Measurements from ENCODE around the gene TESMIN.

GRCh38 chr11:68721075-68721474 is 30.2 kb downstream of the TESMIN start:
- TF ChIP-seq, protein P1, sequence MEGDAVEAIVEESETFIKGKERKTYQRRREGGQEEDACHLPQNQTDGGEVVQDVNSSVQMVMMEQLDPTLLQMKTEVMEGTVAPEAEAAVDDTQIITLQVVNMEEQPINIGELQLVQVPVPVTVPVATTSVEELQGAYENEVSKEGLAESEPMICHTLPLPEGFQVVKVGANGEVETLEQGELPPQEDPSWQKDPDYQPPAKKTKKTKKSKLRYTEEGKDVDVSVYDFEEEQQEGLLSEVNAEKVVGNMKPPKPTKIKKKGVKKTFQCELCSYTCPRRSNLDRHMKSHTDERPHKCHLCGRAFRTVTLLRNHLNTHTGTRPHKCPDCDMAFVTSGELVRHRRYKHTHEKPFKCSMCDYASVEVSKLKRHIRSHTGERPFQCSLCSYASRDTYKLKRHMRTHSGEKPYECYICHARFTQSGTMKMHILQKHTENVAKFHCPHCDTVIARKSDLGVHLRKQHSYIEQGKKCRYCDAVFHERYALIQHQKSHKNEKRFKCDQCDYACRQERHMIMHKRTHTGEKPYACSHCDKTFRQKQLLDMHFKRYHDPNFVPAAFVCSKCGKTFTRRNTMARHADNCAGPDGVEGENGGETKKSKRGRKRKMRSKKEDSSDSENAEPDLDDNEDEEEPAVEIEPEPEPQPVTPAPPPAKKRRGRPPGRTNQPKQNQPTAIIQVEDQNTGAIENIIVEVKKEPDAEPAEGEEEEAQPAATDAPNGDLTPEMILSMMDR (optimal IDR thresholded peaks at IDR 0.05 in 1 of 3, IDR thresholded peaks at IDR 0.05 in 1 of 3, conservative IDR thresholded peaks at IDR 0.05 in 1 of 3; ENCODE audit: extremely low read depth in 1 of 3, insufficient read depth in 2 of 3, low read length in 3 of 3) = no peak
- TF ChIP-seq EZH2 (IDR thresholded peaks at IDR 0.05; ENCODE audit: low read length) = no peak
